Erythroblast (primary cell): ENCODE data around the gene CD320.

Experiments
- GATA1 ChIP-seq: IDR thresholded peaks from 2 replicates; pipeline ENCODE4 v1.6.1; 2011; ENCODE audit warnings: low read depth, mild to moderate bottlenecking, control low read depth, low read length, moderate library complexity
- POLR2A ChIP-seq: IDR thresholded peaks from 2 replicates; pipeline ENCODE4 v1.6.1; 2011; ENCODE audit warnings: mild to moderate bottlenecking, low read length

DNA sequence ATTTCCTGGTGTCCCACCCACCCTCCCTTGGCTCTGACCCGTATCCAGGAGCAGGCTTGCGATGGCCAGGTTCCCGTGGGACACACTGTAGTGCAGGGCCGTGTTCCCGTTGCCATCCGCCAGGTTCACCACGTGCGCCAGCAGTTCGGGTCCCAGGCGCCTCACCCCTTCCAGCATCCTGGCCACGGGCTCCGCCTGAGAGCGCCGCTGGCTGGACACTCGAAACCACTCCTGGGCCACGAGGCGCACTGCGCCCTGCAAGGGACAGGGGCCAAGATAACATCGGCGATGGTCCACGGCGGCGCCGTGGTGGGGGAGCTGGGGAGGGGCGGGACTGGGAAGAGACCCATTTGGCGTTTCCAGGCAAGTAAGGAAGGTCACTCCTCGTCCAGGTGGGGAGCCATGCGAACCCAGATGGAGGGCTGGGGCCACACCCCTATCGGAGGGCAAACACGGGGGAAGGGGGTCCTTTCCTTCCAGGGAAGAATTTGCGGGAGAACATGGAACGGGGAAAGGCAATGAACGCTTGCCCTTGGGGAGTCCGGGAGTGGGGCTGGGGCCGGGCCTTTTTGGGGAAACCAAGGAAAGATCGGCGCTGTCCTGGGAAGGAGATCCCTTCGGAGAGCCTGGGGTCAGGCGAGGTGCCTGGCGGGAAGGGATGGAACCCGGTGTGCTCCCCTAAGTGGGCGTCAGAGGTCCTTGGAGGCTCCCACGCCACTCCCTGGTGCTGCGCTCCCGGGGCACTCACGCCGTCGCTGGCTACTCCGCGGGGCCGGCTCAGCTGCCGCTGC is 25.0 kb upstream of the CD320 start:
- TF ChIP-seq GATA1, result no peak
- no peak for TF ChIP-seq POLR2A
